ENCODE data around the gene FER1L5. TPM values are rescaled to one million over a fixed set of nuclear protein-coding genes. Genes with fewer than 3 reads are reported as not detected.

Gene FER1L5
- total and polyA plus RNA-seq, 2 donors (not counting 1 experiment from before 2014, with no cell fraction given): not detected

GRCh38 chr2:96690306-96691021, 47.9 kb downstream of the FER1L5 start:
- ATAC-seq (ENCODE audit: low read depth): no peak
- intact Hi-C loops (cut with micrococcal nuclease): no loop called here
- Mint-ChIP-seq H3K9me3 (ENCODE audit: insufficient read depth) (no peaks in the 10 kb centered on the region), H3K4me3 (no peak overlapping the region), H3K27ac (no peak overlapping the region), H3K27me3 (peaks cover 6% of the 10 kb centered on the region), H3K4me1 (no peaks in the 10 kb centered on the region)
- Histone ChIP-seq H3K4me3 (ENCODE audit: control extremely low read depth in 1 of 5, extremely low read depth in 1 of 5, insufficient read depth in 1 of 5, low read depth in 2 of 5, low read length in 4 of 5) (no peak overlapping the region), H3K9ac (ENCODE audit: low read length) (no peak overlapping the region), H3K36me3 (replicated peaks in 1 of 2; ENCODE audit: control extremely low read depth in 1 of 2, control insufficient read depth in 1 of 2, extremely low read depth in 1 of 2, insufficient read depth in 2 of 2, low read length in 1 of 2) (no peaks in the 10 kb centered on the region), H3K27ac (ENCODE audit: low read length in 2 of 2) (no peak overlapping the region), H3K4me2 (replicated peaks; ENCODE audit: low read depth, low read length, poor library complexity, severe bottlenecking) (no peak overlapping the region), H4K20me1 (ENCODE audit: control insufficient read depth, insufficient read depth, low read length, poor library complexity, severe bottlenecking) (no peaks in the 10 kb centered on the region), H3K9me3 (ENCODE audit: control extremely low read depth in 1 of 3, control insufficient read depth in 2 of 3, insufficient read depth in 1 of 3, low read length in 2 of 3) (no peaks in the 10 kb centered on the region), H3K4me1 (ENCODE audit: control insufficient read depth in 2 of 2, insufficient read depth in 2 of 2, low read length in 2 of 2) (no peaks in the 10 kb centered on the region), H3K79me2 (ENCODE audit: control insufficient read depth, insufficient read depth, low read length) (no peaks in the 10 kb centered on the region), H3K27me3 (replicated peaks in 1 of 4; ENCODE audit: control extremely low read depth in 1 of 4, control insufficient read depth in 3 of 4, insufficient read depth in 4 of 4, low read length in 3 of 4) (no peaks in the 10 kb centered on the region), H2AFZ (ENCODE audit: insufficient read depth, low read depth, low read length, poor library complexity, severe bottlenecking) (no peak overlapping the region)
- ChIA-PET POLR2A (no interaction called here), CTCF (no interaction called here)
- TF ChIP-seq EZH2 (IDR thresholded peaks at IDR 0.05; ENCODE audit: borderline replicate concordance, insufficient read depth, low read depth, low read length, poor library complexity, severe bottlenecking) (no peak), CTCF (IDR thresholded peaks at IDR 0.05) (no peak)
- DNase-seq: no peak
- 95% methylated on average over 16 of the region's 16 CpGs for WGBS (ENCODE audit: insufficient coverage)

GRCh38 chr2:96691022-96691612, 48.6 kb downstream of the FER1L5 start:
- Histone ChIP-seq H3K9me3 (ENCODE audit: control extremely low read depth in 1 of 3, control insufficient read depth in 2 of 3, insufficient read depth in 1 of 3, low read length in 2 of 3) (no peaks in the 10 kb centered on the region), H3K4me1 (ENCODE audit: control insufficient read depth in 2 of 2, insufficient read depth in 2 of 2, low read length in 2 of 2) (no peaks in the 10 kb centered on the region), H3K27ac (ENCODE audit: low read length in 2 of 2) (no peak overlapping the region), H3K79me2 (ENCODE audit: control insufficient read depth, insufficient read depth, low read length) (no peaks in the 10 kb centered on the region), H3K36me3 (replicated peaks in 1 of 2; ENCODE audit: control extremely low read depth in 1 of 2, control insufficient read depth in 1 of 2, extremely low read depth in 1 of 2, insufficient read depth in 2 of 2, low read length in 1 of 2) (no peaks in the 10 kb centered on the region), H3K9ac (ENCODE audit: low read length) (no peak overlapping the region), H3K4me2 (replicated peaks; ENCODE audit: low read depth, low read length, poor library complexity, severe bottlenecking) (no peak overlapping the region), H2AFZ (ENCODE audit: insufficient read depth, low read depth, low read length, poor library complexity, severe bottlenecking) (no peak overlapping the region), H4K20me1 (ENCODE audit: control insufficient read depth, insufficient read depth, low read length, poor library complexity, severe bottlenecking) (no peaks in the 10 kb centered on the region), H3K4me3 (ENCODE audit: control extremely low read depth in 1 of 5, extremely low read depth in 1 of 5, insufficient read depth in 1 of 5, low read depth in 2 of 5, low read length in 4 of 5) (no peak overlapping the region), H3K27me3 (replicated peaks in 1 of 4; ENCODE audit: control extremely low read depth in 1 of 4, control insufficient read depth in 3 of 4, insufficient read depth in 4 of 4, low read length in 3 of 4) (no peaks in the 10 kb centered on the region)
- intact Hi-C loops (cut with micrococcal nuclease): no loop called here
- TF ChIP-seq CTCF (IDR thresholded peaks at IDR 0.05) (no peak), EZH2 (IDR thresholded peaks at IDR 0.05; ENCODE audit: borderline replicate concordance, insufficient read depth, low read depth, low read length, poor library complexity, severe bottlenecking) (no peak)
- no peaks in the 10 kb centered on the region for H3K9me3 Mint-ChIP-seq (ENCODE audit: insufficient read depth)
- no peak overlapping the region for H3K27ac Mint-ChIP-seq
- H3K4me1 Mint-ChIP-seq: no peaks in the 10 kb centered on the region
- peaks cover 6% of the 10 kb centered on the region for H3K27me3 Mint-ChIP-seq
- DNase-seq: no peak
- ChIA-PET POLR2A (no interaction called here), CTCF (no interaction called here)
- no peak overlapping the region for H3K4me3 Mint-ChIP-seq
- no peak for ATAC-seq (ENCODE audit: low read depth)
- WGBS (ENCODE audit: insufficient coverage): 98% methylated on average over 26 of the region's 30 CpGs
